ENCODE results near the gene FANK1. TPM values are rescaled to one million over a fixed set of nuclear protein-coding genes. Genes with fewer than 3 reads are reported as not detected.

FANK1 gene
- polyA plus RNA-seq, 3 donors: 0.20 TPM; not detected in 2

- Histone ChIP-seq H3K4me2 (replicated peaks; ENCODE audit: extremely low read depth, low read length, poor library complexity, severe bottlenecking) (no peak overlapping the region), H3K36me3 (replicated peaks in 1 of 2; ENCODE audit: control insufficient read depth in 1 of 2, insufficient read depth in 2 of 2, low read length in 2 of 2) (no peaks in the 10 kb centered on the region), H3K27me3 (ENCODE audit: control insufficient read depth in 2 of 2, insufficient read depth in 2 of 2, low read length in 2 of 2) (no peaks in the 10 kb centered on the region), H3K4me1 (ENCODE audit: control insufficient read depth in 1 of 2, insufficient read depth in 2 of 2, low read length in 2 of 2) (no peaks in the 10 kb centered on the region), H3K9ac (ENCODE audit: insufficient read depth, low read length, poor library complexity, severe bottlenecking) (no peak overlapping the region), H2AFZ (ENCODE audit: insufficient read depth, low read depth, low read length, poor library complexity, severe bottlenecking) (no peak overlapping the region), H3K79me2 (ENCODE audit: insufficient read depth, low read length) (no peaks in the 10 kb centered on the region), H4K20me1 (ENCODE audit: insufficient read depth, low read length) (no peaks in the 10 kb centered on the region), H3K27ac (ENCODE audit: low read depth in 1 of 2, low read length in 2 of 2) (no peak overlapping the region), H3K9me3 (replicated peaks in 1 of 2; ENCODE audit: control insufficient read depth in 1 of 2, insufficient read depth in 1 of 2, low read length in 2 of 2) (no peaks in the 10 kb centered on the region), H3K4me3 (replicated peaks in 1 of 3; ENCODE audit: low read depth in 2 of 3, low read length in 3 of 3) (no peak overlapping the region)
- H3K4me1 Mint-ChIP-seq: no peaks in the 10 kb centered on the region
- DNase-seq: no peak
- WGBS (ENCODE audit: insufficient coverage): 92% methylated on average over 5 of the region's 6 CpGs
- no peak for TF ChIP-seq CTCF (IDR thresholded peaks at IDR 0.05)
- intact Hi-C loops (cut with micrococcal nuclease): no loop called here
- H3K27me3 Mint-ChIP-seq (ENCODE audit: low read depth in 3 of 3): peaks cover 0 to 3% (median 1%) of the 10 kb centered on the region in 3 donors
- H3K4me3 Mint-ChIP-seq: no peak overlapping the region
- no peaks in the 10 kb centered on the region for H3K36me3 Mint-ChIP-seq
- peaks cover 0 to 2% (median 0%) of the 10 kb centered on the region in 7 donors for H3K9me3 Mint-ChIP-seq
- H3K27ac Mint-ChIP-seq: peak overlapping the region in 1 of 7 donors; percentile 10
Measured at GRCh38 chr10:125976960-125977605, 80.7 kb downstream of the FANK1 start.

GRCh38 chr10:125979976-125980375 is 83.6 kb downstream of the FANK1 start:
- DNase-seq: no peak
- Mint-ChIP-seq H3K4me1 (peaks cover 3% of the 10 kb centered on the region), H3K4me3 (no peak overlapping the region), H3K36me3 (no peaks in the 10 kb centered on the region), H3K27ac (no peak overlapping the region), H3K9me3 (no peaks in the 10 kb centered on the region), H3K27me3 (ENCODE audit: low read depth in 3 of 3) (peaks cover 0 to 3% (median 1%) of the 10 kb centered on the region in 3 donors)
- Histone ChIP-seq H3K4me2 (replicated peaks; ENCODE audit: extremely low read depth, low read length, poor library complexity, severe bottlenecking) (no peak overlapping the region), H3K4me3 (replicated peaks in 1 of 3; ENCODE audit: low read depth in 2 of 3, low read length in 3 of 3) (no peak overlapping the region), H3K36me3 (replicated peaks in 1 of 2; ENCODE audit: control insufficient read depth in 1 of 2, insufficient read depth in 2 of 2, low read length in 2 of 2) (no peaks in the 10 kb centered on the region), H4K20me1 (ENCODE audit: insufficient read depth, low read length) (no peaks in the 10 kb centered on the region), H2AFZ (ENCODE audit: insufficient read depth, low read depth, low read length, poor library complexity, severe bottlenecking) (no peak overlapping the region), H3K79me2 (ENCODE audit: insufficient read depth, low read length) (no peaks in the 10 kb centered on the region), H3K27ac (ENCODE audit: low read depth in 1 of 2, low read length in 2 of 2) (no peak overlapping the region), H3K27me3 (ENCODE audit: control insufficient read depth in 2 of 2, insufficient read depth in 2 of 2, low read length in 2 of 2) (no peaks in the 10 kb centered on the region), H3K9me3 (replicated peaks in 1 of 2; ENCODE audit: control insufficient read depth in 1 of 2, insufficient read depth in 1 of 2, low read length in 2 of 2) (no peaks in the 10 kb centered on the region), H3K4me1 (ENCODE audit: control insufficient read depth in 1 of 2, insufficient read depth in 2 of 2, low read length in 2 of 2) (peaks cover 0 to 2% of the 10 kb centered on the region in 2 donors), H3K9ac (ENCODE audit: insufficient read depth, low read length, poor library complexity, severe bottlenecking) (no peak overlapping the region)
- intact Hi-C loops (cut with micrococcal nuclease): loop anchor here (5.0 to 10.0 kb wide), 5 partner anchors 115 to 1875 kb away; partner anchors contain the start of gene ADAM12 (in 1 of the 2)
- TF ChIP-seq CTCF (IDR thresholded peaks at IDR 0.05): no peak
- 43% methylated on average over 2 of the region's 7 CpGs for WGBS (ENCODE audit: insufficient coverage)

Data from CD14-positive monocyte (primary cell).